IPS-18a (cell line): ENCODE data around the gene SIGLEC14.
"Not testable (repeated sequence)": the region's sequence is repeated elsewhere in the genome, so short reads cannot be mapped to it uniquely, and the experiment has no call there.

ENCODE experiments used
- H3K27ac ChIP-seq: one replicate; pipeline ENCODE4 v1.5.1; 2013; ENCODE audit warnings: low read length
- H3K27me3 ChIP-seq: one replicate; pipeline ENCODE4 v1.6.1; 2013; ENCODE audit warnings: mild to moderate bottlenecking, low read length; ENCODE audit not compliant: control insufficient read depth, insufficient read depth
- H3K36me3 ChIP-seq: one replicate; pipeline ENCODE4 v1.6.1; 2013; ENCODE audit warnings: low read depth, low read length; ENCODE audit not compliant: control insufficient read depth
- H3K4me1 ChIP-seq: one replicate; pipeline ENCODE4 v1.6.1; 2013; ENCODE audit warnings: low read depth, low read length; ENCODE audit not compliant: control insufficient read depth
- H3K4me3 ChIP-seq: one replicate; pipeline ENCODE4 v1.5.1; 2013; ENCODE audit warnings: low read length
- H3K9ac ChIP-seq: one replicate; pipeline ENCODE4 v1.6.1; 2013; ENCODE audit warnings: mild to moderate bottlenecking, low read length, moderate library complexity
- H3K9me3 ChIP-seq: one replicate; pipeline ENCODE4 v1.6.1; 2013; ENCODE audit warnings: low read depth, low read length; ENCODE audit not compliant: control insufficient read depth

SIGLEC14 gene

DNA sequence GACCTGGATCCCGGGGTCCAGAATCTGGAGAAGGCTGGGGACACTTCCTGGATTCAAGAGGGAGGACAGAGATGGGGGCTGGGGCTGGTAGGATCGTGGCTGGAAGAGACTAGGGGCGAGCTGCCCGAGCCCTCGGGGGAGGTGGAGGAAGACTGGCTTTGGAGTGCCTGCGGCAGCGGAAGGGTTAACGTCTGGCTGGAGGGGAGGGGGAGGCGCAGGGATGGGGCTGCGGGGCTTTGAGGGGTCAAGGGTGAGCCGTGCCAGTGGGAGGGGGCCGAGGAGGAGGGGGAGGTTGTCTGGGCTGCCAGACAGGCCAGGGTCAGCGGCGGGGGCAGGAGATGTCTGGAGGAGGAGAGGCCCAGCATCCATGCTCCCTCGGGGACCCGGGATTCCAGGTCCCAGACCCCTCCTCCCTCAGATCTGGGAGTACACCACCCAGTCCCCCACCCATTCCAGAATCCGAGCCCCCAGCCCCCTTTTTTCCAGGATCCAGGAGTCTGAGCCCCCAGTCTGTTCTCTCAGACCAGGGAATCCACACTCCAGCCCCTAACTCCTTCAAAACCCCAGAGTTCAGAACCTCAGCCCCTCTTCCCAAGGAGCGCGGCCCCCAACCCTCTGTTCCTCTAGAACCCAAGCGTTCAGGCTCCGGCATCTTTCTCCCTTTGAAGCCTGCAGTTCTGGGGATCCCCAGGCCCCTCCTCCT is 43.3 kb upstream of the SIGLEC14 start:
- Histone ChIP-seq H3K4me1 (peaks cover 18% of the 10 kb centered on the region), H3K27me3 (no peaks in the 10 kb centered on the region), H3K36me3 (peaks cover under 1% of the 10 kb centered on the region), H3K9me3 (peaks cover 2% of the 10 kb centered on the region), H3K27ac (peak overlapping the region; percentile 85), H3K9ac (peak overlapping the region; percentile 69), H3K4me3 (peak overlapping the region; percentile 85)

DNA sequence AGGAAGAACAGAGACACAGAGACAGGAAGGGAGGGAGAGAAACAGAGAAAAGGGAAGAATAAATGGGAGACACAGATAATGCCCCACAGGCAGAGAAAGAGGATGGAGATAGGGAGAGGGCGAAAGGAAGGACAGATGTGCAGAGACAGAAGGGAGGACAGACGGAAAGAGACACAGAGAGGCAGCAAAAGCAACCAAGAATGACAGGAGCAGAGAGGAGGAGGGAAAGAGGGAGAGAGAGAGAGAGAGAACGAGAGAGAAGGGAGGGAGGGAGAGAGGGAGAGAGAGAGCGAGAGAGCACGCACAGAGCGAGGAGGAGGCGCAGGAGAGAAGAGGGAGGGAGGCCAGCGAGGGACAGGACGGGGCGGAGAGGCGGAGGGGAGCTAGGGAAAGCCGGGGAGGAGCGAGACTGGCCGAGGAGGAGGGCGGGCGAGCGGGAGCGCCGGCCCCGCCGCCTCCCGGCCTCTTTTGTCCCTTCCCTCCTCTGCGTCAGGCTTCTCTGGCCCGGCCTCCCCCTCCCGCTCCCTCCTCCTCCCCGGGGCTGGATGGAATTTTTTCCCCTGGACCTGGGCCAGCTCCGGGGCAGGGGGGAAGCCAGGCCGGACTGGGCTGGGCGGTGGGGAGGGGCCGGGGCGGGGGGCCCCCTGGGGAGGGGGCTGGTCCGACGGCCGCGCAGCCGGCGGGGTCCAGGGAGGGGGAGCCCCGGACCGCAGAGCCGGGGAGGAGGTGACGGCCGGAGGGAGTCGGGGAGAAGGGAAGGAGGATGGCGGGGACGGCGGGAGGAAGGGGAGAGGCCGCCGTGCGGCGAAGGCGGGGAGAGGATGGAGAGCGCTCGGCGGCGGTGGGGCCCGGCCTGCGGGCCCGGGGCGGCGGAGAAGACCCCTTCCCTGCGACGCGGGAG is 42.3 kb upstream of the SIGLEC14 start:
- no peaks in the 10 kb centered on the region for H3K36me3 ChIP-seq
- H3K4me1 ChIP-seq: peaks cover 18% of the 10 kb centered on the region
- H3K9me3 ChIP-seq: peaks cover 5% of the 10 kb centered on the region
- H3K27ac ChIP-seq: no peak overlapping the region
- H3K4me3 ChIP-seq: peak overlapping the region; percentile 85
- H3K27me3 ChIP-seq: no peaks in the 10 kb centered on the region
- peak overlapping the region; percentile 29 for H3K9ac ChIP-seq

DNA sequence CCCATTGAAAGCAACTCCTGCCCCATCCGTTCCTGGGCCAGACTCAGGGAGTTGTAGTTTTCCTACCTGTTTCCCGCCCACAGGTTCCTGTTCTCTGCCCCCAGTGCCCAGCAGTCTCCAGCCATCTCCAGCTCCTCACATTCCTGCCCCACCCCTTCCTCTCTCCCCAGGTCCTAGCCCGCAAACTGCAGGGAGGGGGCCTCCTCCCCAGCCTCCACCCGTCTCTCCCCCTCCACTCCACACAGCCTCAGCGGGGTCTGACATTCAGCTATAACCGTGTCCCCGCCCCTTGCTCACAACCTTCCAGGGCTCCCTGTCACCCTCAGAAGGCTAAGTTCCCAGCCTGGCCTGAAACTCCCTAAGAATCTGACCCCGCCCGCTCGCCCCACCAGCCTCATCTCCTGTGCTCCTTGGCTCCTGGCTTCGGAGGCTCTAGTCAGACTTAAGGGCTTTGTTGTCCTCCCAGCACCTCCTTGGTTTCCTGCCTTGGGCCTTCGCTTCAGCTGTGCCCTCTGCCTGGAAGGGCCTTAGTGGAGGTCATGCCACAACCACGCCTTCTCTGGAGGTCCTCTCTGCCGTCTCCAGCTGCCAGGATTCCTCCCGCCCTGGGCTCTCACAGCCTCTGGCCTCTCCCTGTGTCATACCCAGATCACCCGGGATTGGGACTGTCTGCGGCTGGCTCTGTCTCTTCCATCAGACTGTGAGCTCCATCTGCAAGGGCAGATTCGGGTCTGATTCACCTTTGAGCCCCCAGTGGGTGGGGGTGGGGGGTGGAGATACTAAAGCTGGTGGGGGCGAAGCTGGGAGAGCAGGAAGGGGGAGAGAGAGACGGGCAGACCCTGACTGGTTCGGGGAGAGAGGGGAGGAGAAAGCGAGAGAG is 41.4 kb upstream of the SIGLEC14 start:
- H3K36me3 ChIP-seq: no peaks in the 10 kb centered on the region
- H3K27ac ChIP-seq: no peak overlapping the region
- no peaks in the 10 kb centered on the region for H3K27me3 ChIP-seq
- peaks cover 5% of the 10 kb centered on the region for H3K9me3 ChIP-seq
- H3K4me1 ChIP-seq: peaks cover 18% of the 10 kb centered on the region
- peak overlapping the region; percentile 85 for H3K4me3 ChIP-seq
- peak overlapping the region; percentile 29 for H3K9ac ChIP-seq

DNA sequence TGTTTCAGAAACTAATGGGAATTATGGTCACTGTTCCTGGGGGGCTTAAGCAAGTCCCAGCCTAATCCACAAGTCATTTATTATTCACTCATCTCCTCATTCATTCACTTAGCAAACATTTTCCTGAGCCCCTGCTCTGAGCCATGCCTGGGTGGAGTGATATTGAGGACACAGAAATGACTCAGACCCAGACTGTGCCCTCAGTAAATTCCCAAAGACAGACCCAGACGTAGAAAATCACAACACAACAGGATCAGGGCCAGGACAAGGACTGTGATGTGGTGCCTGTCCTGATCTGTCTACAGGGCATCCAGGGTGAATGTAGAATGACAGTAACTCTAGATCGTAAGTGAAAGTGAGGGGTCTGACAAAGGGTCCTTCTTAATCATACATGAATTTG is 39.5 kb upstream of the SIGLEC14 start:
- H3K4me3 ChIP-seq: no peak overlapping the region
- no peak overlapping the region for H3K27ac ChIP-seq
- peaks cover 10% of the 10 kb centered on the region for H3K4me1 ChIP-seq
- peaks cover 5% of the 10 kb centered on the region for H3K9me3 ChIP-seq
- no peaks in the 10 kb centered on the region for H3K27me3 ChIP-seq
- H3K36me3 ChIP-seq: no peaks in the 10 kb centered on the region
- H3K9ac ChIP-seq: no peak overlapping the region

DNA sequence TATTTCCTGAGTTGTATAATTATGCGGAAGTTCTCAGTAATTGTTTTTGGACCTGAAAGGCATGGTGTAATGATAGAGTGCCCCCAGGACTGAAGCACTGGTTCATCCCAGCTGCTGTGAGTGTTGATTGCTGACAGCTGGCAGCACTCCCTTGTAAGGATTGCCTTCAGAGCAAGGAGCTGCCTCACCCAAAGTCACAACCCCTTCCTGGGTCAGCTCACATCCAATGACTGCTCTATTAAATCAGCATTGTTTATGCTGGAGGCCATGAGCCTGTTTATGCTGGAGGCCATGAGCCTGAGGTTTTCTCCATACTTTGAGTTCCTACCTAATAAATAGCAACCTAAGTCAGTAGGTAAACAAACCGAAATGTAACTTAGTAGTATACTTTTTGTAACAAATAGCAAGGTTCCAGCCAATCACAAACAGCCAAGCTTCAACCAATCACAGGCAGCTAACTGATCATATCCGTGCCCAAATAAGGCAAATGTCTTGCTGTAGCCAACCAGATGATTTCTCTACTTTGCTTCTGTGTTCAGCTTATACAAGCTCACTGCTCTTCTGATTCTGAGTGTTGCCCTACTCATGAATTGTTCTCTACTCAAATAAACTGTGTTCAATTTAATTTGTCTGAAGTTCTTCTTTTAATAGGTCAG is 34.8 kb upstream of the SIGLEC14 start:
- no peak overlapping the region for H3K4me3 ChIP-seq
- H3K27ac ChIP-seq: no peak overlapping the region
- H3K9me3 ChIP-seq: peaks cover 5% of the 10 kb centered on the region
- H3K27me3 ChIP-seq: no peaks in the 10 kb centered on the region
- H3K36me3 ChIP-seq: no peaks in the 10 kb centered on the region
- H3K9ac ChIP-seq: no peak overlapping the region
- no peaks in the 10 kb centered on the region for H3K4me1 ChIP-seq

DNA sequence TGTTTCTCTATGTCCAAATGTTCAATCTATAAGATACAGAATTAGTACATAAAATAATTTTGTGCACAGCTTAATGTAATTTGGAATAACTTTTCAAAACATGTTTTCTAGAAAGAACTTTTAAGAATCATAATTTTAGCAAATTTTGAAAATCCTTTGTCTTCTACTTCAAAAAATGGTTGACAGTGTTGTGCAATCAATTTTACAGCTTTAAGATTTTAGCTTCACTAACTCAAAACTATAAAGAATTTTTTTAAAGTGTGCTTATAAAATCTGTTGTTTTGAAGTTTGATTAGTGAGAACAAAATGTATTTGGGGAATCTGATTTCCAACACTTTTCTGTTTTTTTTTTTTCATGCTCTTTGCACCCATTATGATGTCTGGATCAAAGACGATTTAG is 33.8 kb upstream of the SIGLEC14 start:
- Histone ChIP-seq H3K9me3 (peaks cover 5% of the 10 kb centered on the region), H3K27ac (no peak overlapping the region), H3K4me3 (no peak overlapping the region), H3K27me3 (no peaks in the 10 kb centered on the region), H3K36me3 (no peaks in the 10 kb centered on the region), H3K4me1 (no peaks in the 10 kb centered on the region), H3K9ac (no peak overlapping the region)

DNA sequence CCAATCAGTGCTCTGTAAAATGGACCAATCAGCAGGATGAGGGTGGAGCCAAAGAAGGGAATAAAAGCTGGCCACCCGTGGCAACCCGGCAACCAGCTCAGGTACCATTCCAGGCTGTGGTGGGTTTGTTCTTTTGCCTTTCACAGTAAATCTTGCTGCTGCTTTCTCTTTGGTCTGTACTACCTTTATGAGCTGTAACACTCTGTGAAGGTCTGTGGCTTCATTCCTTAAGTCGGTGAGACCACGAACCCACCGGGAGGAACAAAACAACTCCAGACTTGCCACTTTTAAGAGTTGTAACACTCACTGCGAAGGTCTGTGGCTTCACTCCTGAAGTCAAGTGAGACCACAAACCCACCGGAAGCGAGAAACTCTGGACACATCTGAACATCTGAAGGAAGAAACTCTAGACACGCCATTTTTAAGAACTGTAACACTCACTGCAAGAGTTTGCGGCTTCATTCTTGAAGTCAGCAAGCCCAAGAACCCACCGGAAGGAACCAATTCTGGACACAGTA is 30.0 kb upstream of the SIGLEC14 start:
- no peaks in the 10 kb centered on the region for H3K36me3 ChIP-seq
- no peaks in the 10 kb centered on the region for H3K4me1 ChIP-seq
- H3K27ac ChIP-seq: no peak overlapping the region
- no peak overlapping the region for H3K9ac ChIP-seq
- H3K27me3 ChIP-seq: no peaks in the 10 kb centered on the region
- H3K4me3 ChIP-seq: no peak overlapping the region
- no peaks in the 10 kb centered on the region for H3K9me3 ChIP-seq

DNA sequence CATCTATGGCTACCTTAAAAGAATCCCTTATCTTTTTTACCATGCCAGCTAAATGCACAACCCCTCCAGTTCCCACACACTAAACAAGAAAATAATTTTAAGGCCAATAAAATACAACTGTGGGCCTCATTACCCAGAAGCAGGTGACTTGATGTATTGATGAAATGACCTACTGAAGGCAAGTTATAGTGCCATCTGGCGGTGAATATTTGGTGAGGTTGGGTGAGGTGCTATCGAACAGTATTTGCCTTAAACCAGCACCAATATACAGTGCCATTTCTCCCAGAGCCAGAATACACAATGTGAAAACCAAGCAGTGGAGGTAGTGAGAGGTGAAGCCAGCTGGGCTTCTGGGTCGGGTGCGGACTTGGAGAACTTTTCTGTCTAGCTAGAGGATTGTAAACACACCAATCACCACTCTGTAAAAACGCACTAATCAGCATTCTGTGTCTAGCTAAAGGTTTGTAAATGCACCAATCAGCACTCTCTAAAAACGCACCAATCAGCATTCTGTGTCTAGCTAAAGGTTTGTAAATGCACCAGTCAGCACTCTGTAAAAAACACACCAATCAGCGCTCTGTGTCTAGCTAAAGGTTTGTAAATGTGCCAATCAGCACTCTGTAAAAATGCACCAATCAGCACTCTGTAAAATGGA is 29.4 kb upstream of the SIGLEC14 start:
- not testable (repeated sequence) for H3K27me3 ChIP-seq, H3K36me3 ChIP-seq, H3K9me3 ChIP-seq, H3K4me1 ChIP-seq, H3K9ac ChIP-seq, H3K27ac ChIP-seq, H3K4me3 ChIP-seq

DNA sequence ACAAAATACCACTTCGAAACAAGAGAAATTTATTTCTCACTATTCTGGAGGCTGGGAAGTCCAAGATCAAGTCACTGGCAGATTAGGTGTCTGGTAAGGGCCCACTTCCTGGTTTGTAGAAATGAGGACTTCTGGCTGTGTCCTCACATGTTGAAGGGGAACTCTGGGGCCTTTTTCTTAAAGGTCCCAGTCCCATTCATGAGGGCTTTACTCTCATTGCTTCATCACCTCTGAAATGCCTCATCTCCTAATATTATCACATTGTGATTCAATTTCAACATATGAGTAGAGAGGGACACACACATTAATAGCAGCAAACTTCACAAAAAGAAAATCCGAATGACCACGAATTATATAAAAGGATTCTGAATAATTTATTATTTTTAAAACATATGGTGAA is 21.6 kb upstream of the SIGLEC14 start:
- H3K27me3 ChIP-seq: no peaks in the 10 kb centered on the region
- no peak overlapping the region for H3K9ac ChIP-seq
- H3K4me1 ChIP-seq: no peaks in the 10 kb centered on the region

DNA sequence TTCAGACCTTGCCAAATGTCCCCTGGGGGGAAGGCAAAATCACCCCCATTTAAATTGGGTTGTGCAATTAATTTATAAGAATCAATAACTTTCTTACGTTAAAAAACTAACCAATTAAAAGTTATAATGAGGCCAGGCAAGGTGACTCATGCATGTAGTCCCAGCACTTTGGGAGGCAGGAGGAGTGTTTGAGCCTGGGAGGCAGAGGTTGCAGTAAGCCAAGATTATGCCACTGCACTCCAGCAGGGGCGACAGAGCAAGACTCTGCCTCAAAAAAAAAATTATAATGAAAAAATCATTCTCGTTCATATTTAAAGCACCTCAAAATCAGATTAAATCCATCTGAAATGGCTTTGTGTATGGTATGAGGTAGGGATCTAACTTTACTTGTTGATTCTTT is 18.4 kb upstream of the SIGLEC14 start:
- no peaks in the 10 kb centered on the region for H3K27me3 ChIP-seq
- H3K9ac ChIP-seq: no peak overlapping the region
- H3K27ac ChIP-seq: no peak overlapping the region
- H3K4me1 ChIP-seq: no peaks in the 10 kb centered on the region
- H3K4me3 ChIP-seq: no peak overlapping the region
- no peaks in the 10 kb centered on the region for H3K9me3 ChIP-seq
- no peaks in the 10 kb centered on the region for H3K36me3 ChIP-seq

More for the DNA sequence above, 21.6 kb upstream of the SIGLEC14 start:
- H3K4me3 ChIP-seq: no peak overlapping the region
- H3K36me3 ChIP-seq: no peaks in the 10 kb centered on the region
- H3K27ac ChIP-seq: no peak overlapping the region
- no peaks in the 10 kb centered on the region for H3K9me3 ChIP-seq
